Suprapubic skin (tissue), 4 donors: ENCODE data around the gene CRTAC1. TPM values are rescaled to one million over a fixed set of nuclear protein-coding genes. Genes with fewer than 3 reads are reported as not detected.

Experiments
- DNase-seq, 2 donors: peaks; one replicate each; pipeline ENCODE4 v3.0.0-alpha.2; 2019; ENCODE audit warnings: low spot score in 2 of 2
- H3K27ac ChIP-seq: fragments of 200-600 bp; sonication (generic); one replicate; pipeline ENCODE4 v1.5.1; 2019
- H3K27me3 ChIP-seq: fragments of 200-600 bp; sonication (generic); one replicate; pipeline ENCODE4 v1.5.1; 2019
- H3K36me3 ChIP-seq: fragments of 200-600 bp; sonication (generic); one replicate; pipeline ENCODE4 v1.5.1; 2019
- H3K4me1 ChIP-seq: fragments of 200-600 bp; sonication (generic); one replicate; pipeline ENCODE4 v1.5.1; 2019
- H3K4me3 ChIP-seq: fragments of 200-600 bp; sonication (generic); one replicate; pipeline ENCODE4 v1.5.1; 2019; ENCODE audit warnings: mild to moderate bottlenecking
- H3K9me3 ChIP-seq: fragments of 200-600 bp; sonication (generic); one replicate; pipeline ENCODE4 v1.5.1; 2019
- EP300 ChIP-seq: sonication (generic); formaldehyde crosslinking; IDR thresholded peaks from one replicate; pipeline ENCODE4 v1.6.1; 2017; ENCODE audit warnings: antibody characterized with exemption
- POLR2A ChIP-seq, 2 donors: fragments of 450-650 bp; IDR thresholded peaks; one replicate each; pipeline ENCODE4 v1.6.1; 2017; ENCODE audit warnings: antibody characterized with exemption in 2 of 2, mild to moderate bottlenecking in 2 of 2, moderate library complexity in 2 of 2
- POLR2AphosphoS5 ChIP-seq, 3 donors: sonication (generic); formaldehyde crosslinking; IDR thresholded peaks; one replicate each; pipeline ENCODE4 v1.6.1; 2017; ENCODE audit warnings: antibody characterized with exemption in 3 of 3
- WGBS: methylation state at CpG from one replicate; pipeline ENCODE4 v1.1.5; 2018; 5-methylcytosine and 5-hydroxymethylcytosine counted together
- total RNA-seq, 4 donors: library from RNA; depleted of rRNA; stranded (reverse); fragments of >200 nt; gene quantifications; one replicate each; pipeline ENCODE4 v1.1.0, GENCODE V29; 2016
- TF ChIP-seq, protein P1 (sequence below), 2 donors: fragments of 200-600 bp in 1 of 2; fragments of 450-650 bp in 1 of 2; sonication (generic) in 1 of 2; IDR thresholded peaks; one replicate each; pipeline ENCODE4 v1.5.1; 2016 to 2019; ENCODE audit warnings: antibody characterized with exemption in 2 of 2, mild to moderate bottlenecking in 1 of 2, moderate library complexity in 1 of 2

Gene CRTAC1
- total RNA-seq, 4 donors from 2014 or later, result 1.3 to 5.1 (median 2.2) TPM

DNA sequence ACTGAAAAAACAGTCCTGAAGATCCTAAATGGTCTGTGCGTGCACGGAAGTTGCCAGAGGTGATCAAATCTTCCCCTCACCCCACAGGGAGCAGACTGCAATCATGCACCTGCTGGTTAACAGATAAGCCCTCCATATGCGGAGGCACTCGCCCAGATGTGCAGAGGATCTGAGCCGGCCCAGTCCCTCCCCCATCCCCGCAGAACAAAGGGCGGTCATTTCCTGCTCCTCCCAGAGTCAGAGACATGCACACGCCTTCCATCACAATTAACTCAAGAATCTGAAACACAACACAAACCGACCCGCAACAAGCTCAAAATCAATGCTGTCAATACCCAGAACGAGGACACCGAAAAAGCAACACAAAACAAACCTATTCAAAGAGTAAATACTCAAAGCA is 24.2 kb downstream of the CRTAC1 start:
- WGBS, result 33% methylated on average over 7 of the region's 12 CpGs
- H3K9me3 ChIP-seq, result no peaks in the 10 kb centered on the region
- no peak overlapping the region for H3K4me3 ChIP-seq
- H3K36me3 ChIP-seq, result no peaks in the 10 kb centered on the region
- no peak overlapping the region for H3K27ac ChIP-seq
- TF ChIP-seq POLR2A (IDR thresholded peaks at IDR 0.05) (no peak), POLR2AphosphoS5 (IDR thresholded peaks at IDR 0.05) (no peak), EP300 (no peak)
- TF ChIP-seq, protein P1, sequence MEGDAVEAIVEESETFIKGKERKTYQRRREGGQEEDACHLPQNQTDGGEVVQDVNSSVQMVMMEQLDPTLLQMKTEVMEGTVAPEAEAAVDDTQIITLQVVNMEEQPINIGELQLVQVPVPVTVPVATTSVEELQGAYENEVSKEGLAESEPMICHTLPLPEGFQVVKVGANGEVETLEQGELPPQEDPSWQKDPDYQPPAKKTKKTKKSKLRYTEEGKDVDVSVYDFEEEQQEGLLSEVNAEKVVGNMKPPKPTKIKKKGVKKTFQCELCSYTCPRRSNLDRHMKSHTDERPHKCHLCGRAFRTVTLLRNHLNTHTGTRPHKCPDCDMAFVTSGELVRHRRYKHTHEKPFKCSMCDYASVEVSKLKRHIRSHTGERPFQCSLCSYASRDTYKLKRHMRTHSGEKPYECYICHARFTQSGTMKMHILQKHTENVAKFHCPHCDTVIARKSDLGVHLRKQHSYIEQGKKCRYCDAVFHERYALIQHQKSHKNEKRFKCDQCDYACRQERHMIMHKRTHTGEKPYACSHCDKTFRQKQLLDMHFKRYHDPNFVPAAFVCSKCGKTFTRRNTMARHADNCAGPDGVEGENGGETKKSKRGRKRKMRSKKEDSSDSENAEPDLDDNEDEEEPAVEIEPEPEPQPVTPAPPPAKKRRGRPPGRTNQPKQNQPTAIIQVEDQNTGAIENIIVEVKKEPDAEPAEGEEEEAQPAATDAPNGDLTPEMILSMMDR (IDR thresholded peaks at IDR 0.05), result no peak
- H3K27me3 ChIP-seq, result peaks cover 38% of the 10 kb centered on the region
- no peaks in the 10 kb centered on the region for H3K4me1 ChIP-seq
- DNase-seq, result no peak

DNA sequence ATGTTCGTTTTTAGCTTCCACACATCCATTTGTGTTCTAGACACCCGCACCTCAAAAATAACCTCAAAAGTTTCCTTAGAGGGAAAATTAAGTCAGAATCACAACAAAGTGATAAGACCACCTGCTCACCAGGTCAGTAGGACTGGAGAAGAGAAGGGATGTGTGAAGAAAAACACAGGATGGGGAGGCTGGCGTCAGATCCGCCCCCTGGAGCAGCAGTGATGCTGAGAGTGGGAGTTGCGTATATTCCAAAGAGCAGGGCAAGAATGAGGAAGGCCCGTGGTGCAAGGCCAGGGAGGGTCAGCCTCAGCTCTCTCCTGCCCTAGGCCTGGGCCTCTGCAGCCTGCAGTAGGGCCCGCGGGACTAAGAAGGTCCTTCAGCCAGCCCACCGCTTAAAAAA is 28.7 kb downstream of the CRTAC1 start:
- no peaks in the 10 kb centered on the region for H3K4me1 ChIP-seq
- H3K4me3 ChIP-seq, result no peak overlapping the region
- H3K9me3 ChIP-seq, result no peaks in the 10 kb centered on the region
- no peak for DNase-seq
- 90% methylated on average over 9 of the region's 9 CpGs for WGBS
- TF ChIP-seq, protein P1 (IDR thresholded peaks at IDR 0.05), result no peak
- TF ChIP-seq POLR2AphosphoS5 (IDR thresholded peaks at IDR 0.05) (no peak), POLR2A (IDR thresholded peaks at IDR 0.05) (no peak), EP300 (no peak)
- H3K36me3 ChIP-seq, result no peaks in the 10 kb centered on the region
- H3K27me3 ChIP-seq, result peaks cover 14% of the 10 kb centered on the region
- no peak overlapping the region for H3K27ac ChIP-seq

DNA sequence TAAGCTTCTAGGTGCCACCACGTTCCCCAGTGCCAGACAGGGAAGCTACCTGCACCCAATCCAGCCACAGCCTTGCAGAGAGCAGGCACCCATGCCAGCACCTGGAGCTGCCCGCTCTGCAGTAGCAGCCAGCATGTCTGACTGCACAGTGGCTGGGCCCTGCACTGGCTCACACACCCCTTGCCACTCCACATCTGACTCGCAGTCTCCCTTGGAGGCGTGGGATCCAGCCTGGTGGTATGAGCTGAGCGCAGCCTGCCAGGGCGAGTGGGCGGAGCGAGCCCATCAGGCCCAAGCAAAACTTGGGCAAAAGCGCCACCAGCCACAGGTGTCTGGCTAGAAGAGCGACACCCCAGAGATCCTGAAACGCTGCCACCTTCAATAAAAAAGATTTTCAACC is 30.1 kb downstream of the CRTAC1 start:
- Histone ChIP-seq H3K4me3 (no peak overlapping the region), H3K4me1 (no peaks in the 10 kb centered on the region), H3K9me3 (no peaks in the 10 kb centered on the region), H3K27me3 (peaks cover 4% of the 10 kb centered on the region), H3K27ac (no peak overlapping the region), H3K36me3 (no peaks in the 10 kb centered on the region)
- TF ChIP-seq, protein P1 (IDR thresholded peaks at IDR 0.05), result no peak
- no peak for TF ChIP-seq POLR2AphosphoS5 (IDR thresholded peaks at IDR 0.05)
- no peak for TF ChIP-seq POLR2A (IDR thresholded peaks at IDR 0.05)
- no peak for TF ChIP-seq EP300
- no peak for DNase-seq
- 90% methylated on average over 9 of the region's 11 CpGs for WGBS

DNA sequence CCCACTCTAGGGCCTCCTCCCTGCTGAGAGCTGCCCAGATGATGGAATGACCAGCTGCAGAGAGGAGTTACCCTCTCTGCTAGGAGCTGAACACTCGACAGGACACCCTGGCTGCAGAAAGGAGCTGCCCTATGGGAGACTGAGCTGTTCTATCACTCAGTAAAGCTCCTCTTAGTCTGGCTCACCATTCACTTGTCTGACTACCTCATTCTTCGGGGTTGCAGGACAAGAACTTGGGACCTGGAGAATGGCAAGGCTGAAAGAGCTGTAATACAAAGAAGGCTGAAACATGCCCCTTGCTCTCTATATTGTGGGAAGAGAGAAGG is 30.5 kb downstream of the CRTAC1 start:
- WGBS, result 45% methylated on average over 2 of the region's 2 CpGs
- H3K4me1 ChIP-seq, result no peaks in the 10 kb centered on the region
- peaks cover under 1% of the 10 kb centered on the region for H3K27me3 ChIP-seq
- no peaks in the 10 kb centered on the region for H3K9me3 ChIP-seq
- DNase-seq, result no peak
- no peaks in the 10 kb centered on the region for H3K36me3 ChIP-seq
- H3K4me3 ChIP-seq, result no peak overlapping the region
- TF ChIP-seq, protein P1 (IDR thresholded peaks at IDR 0.05), result no peak
- TF ChIP-seq POLR2AphosphoS5 (IDR thresholded peaks at IDR 0.05) (no peak), POLR2A (IDR thresholded peaks at IDR 0.05) (no peak), EP300 (no peak)
- H3K27ac ChIP-seq, result no peak overlapping the region

DNA sequence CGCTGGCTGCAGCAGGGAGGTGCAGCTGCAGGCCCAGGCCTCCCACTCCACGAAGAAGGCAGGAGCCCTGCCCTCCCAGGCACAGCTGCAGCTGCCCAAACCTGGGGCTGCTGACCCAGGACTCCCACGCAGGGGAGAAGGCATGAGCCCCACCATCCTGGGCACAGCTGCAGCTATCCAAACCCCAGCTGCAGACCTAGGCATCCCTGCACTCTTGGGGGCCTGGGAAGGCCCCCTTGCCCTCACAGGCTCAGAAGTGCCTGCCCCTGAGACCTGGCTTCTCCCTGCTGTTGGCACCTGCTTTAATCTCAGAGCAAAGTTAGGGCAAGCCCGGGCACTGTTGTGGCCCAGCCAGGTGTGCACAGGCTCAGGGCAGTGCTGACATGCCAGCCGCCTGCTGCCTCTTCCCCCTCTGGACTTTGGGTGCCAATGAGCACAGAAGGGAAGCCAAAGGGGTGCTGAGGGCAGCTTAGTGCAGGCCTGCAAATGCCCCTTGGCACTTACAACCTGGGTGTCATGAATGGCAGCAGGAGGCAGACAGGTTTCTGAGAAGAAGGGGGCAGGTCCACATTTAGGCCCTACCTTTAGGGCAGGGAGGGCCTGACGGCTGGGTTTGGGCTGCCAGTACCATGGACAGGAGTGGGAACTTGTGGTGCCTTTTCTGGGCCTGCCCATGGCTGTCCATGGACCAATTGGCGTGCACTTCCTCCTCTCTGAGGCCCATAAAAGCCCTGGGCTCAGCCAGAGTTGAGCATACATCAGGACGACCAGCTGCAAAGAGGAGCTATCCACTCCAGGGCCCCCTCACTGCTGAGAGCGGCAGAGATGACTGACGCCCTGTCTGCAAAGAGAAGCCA is 31.1 kb downstream of the CRTAC1 start:
- Histone ChIP-seq H3K27ac (no peak overlapping the region), H3K4me1 (no peaks in the 10 kb centered on the region), H3K4me3 (no peak overlapping the region), H3K36me3 (no peaks in the 10 kb centered on the region), H3K27me3 (no peaks in the 10 kb centered on the region), H3K9me3 (no peaks in the 10 kb centered on the region)
- 51% methylated on average over 6 of the region's 10 CpGs for WGBS
- TF ChIP-seq POLR2AphosphoS5 (IDR thresholded peaks at IDR 0.05), result no peak
- TF ChIP-seq, protein P1 (IDR thresholded peaks at IDR 0.05), result no peak
- no peak for TF ChIP-seq EP300
- TF ChIP-seq POLR2A (IDR thresholded peaks at IDR 0.05), result no peak
- no peak for DNase-seq
